ENCODE data around the gene MYOD1. TPM values are rescaled to one million over a fixed set of nuclear protein-coding genes. Genes with fewer than 3 reads are reported as not detected.

The MYOD1 gene
- total RNA-seq, 1 experiment from 2014 or later = not detected

- intact Hi-C loops (cut with micrococcal nuclease; ENCODE audit: unreplicated experiment) = no loop called here
- no peaks in the 10 kb centered on the region for H3K9me3 ChIP-seq (ENCODE audit: low read depth, low read length, poor library complexity, severe bottlenecking)
- H3K4me3 ChIP-seq (ENCODE audit: low read depth, low read length, poor library complexity, severe bottlenecking) = no peak overlapping the region
- no peak for DNase-seq (ENCODE audit: low spot score)
- CTCF ChIA-PET = no interaction called here
- no peak for TF ChIP-seq EZH2 (IDR thresholded peaks at IDR 0.05; ENCODE audit: borderline replicate concordance, low read depth, low read length, poor library complexity, severe bottlenecking)
- no peak for TF ChIP-seq CTCF (conservative IDR thresholded peaks at IDR 0.05; ENCODE audit: low read depth, low read length)
- no peaks in the 10 kb centered on the region for H3K4me1 ChIP-seq (ENCODE audit: insufficient read depth, low read length, poor library complexity, severe bottlenecking)
- no TSS peak for BruUV-seq (replicated peaks)
- H3K36me3 ChIP-seq (ENCODE audit: insufficient read depth, low read length, poor library complexity, severe bottlenecking) = no peaks in the 10 kb centered on the region
- H3K27ac ChIP-seq (ENCODE audit: low read depth, low read length, poor library complexity, severe bottlenecking) = no peak overlapping the region
- POLR2A ChIA-PET (ENCODE audit: low non-redundant PET) = no interaction called here
- peaks cover 71% of the 10 kb centered on the region for H3K27me3 ChIP-seq (replicated peaks; ENCODE audit: insufficient read depth, low read depth, low read length, poor library complexity)
These were observed 5.8 kb downstream of the MYOD1 start for GRCh38 chr11:17725174-17725573.

GRCh38 chr11:17730137-17730536, 10.8 kb downstream of the MYOD1 start:
- Histone ChIP-seq H3K4me3 (ENCODE audit: low read depth, low read length, poor library complexity, severe bottlenecking) (no peak overlapping the region), H3K4me1 (ENCODE audit: insufficient read depth, low read length, poor library complexity, severe bottlenecking) (no peaks in the 10 kb centered on the region), H3K36me3 (ENCODE audit: insufficient read depth, low read length, poor library complexity, severe bottlenecking) (no peaks in the 10 kb centered on the region), H3K9me3 (ENCODE audit: low read depth, low read length, poor library complexity, severe bottlenecking) (no peaks in the 10 kb centered on the region), H3K27ac (ENCODE audit: low read depth, low read length, poor library complexity, severe bottlenecking) (no peak overlapping the region), H3K27me3 (replicated peaks; ENCODE audit: insufficient read depth, low read depth, low read length, poor library complexity) (peaks cover 29% of the 10 kb centered on the region)
- BruUV-seq (replicated peaks) = no TSS peak
- CTCF ChIA-PET = interaction anchor here (0.5 to 1.9 kb wide), 7 partner anchors 8 to 947 kb away, joined by 3 to 55 read pairs (median 7); no protein-coding TSS in a partner anchor
- no peak for TF ChIP-seq CTCF (conservative IDR thresholded peaks at IDR 0.05; ENCODE audit: low read depth, low read length)
- TF ChIP-seq EZH2 (IDR thresholded peaks at IDR 0.05; ENCODE audit: borderline replicate concordance, low read depth, low read length, poor library complexity, severe bottlenecking) = no peak
- POLR2A ChIA-PET (ENCODE audit: low non-redundant PET) = no interaction called here
- intact Hi-C loops (cut with micrococcal nuclease; ENCODE audit: unreplicated experiment) = loop anchor here (2.0 to 10.0 kb wide), 2 partner anchors 131 to 345 kb away; partner anchors contain the start of gene KCNJ11
- no peak for DNase-seq (ENCODE audit: low spot score)

- ChIA-PET CTCF (interaction anchor here (0.5 to 1.9 kb wide), 15 partner anchors 9 to 473 kb away, joined by 3 to 55 read pairs (median 4); partner anchors contain the start of gene MYOD1), POLR2A (ENCODE audit: low non-redundant PET) (no interaction called here)
- Histone ChIP-seq H3K9me3 (ENCODE audit: low read depth, low read length, poor library complexity, severe bottlenecking) (no peaks in the 10 kb centered on the region), H3K4me1 (ENCODE audit: insufficient read depth, low read length, poor library complexity, severe bottlenecking) (no peaks in the 10 kb centered on the region), H3K4me3 (ENCODE audit: low read depth, low read length, poor library complexity, severe bottlenecking) (no peak overlapping the region), H3K36me3 (ENCODE audit: insufficient read depth, low read length, poor library complexity, severe bottlenecking) (no peaks in the 10 kb centered on the region), H3K27me3 (replicated peaks; ENCODE audit: insufficient read depth, low read depth, low read length, poor library complexity) (peaks cover 24% of the 10 kb centered on the region), H3K27ac (ENCODE audit: low read depth, low read length, poor library complexity, severe bottlenecking) (no peak overlapping the region)
- BruUV-seq (replicated peaks) = no TSS peak
- TF ChIP-seq EZH2 (IDR thresholded peaks at IDR 0.05; ENCODE audit: borderline replicate concordance, low read depth, low read length, poor library complexity, severe bottlenecking) = no peak
- peak; percentile 68 for TF ChIP-seq CTCF (conservative IDR thresholded peaks at IDR 0.05; ENCODE audit: low read depth, low read length)
- peak; percentile 84 for DNase-seq (ENCODE audit: low spot score)
- intact Hi-C loops (cut with micrococcal nuclease; ENCODE audit: unreplicated experiment) = loop anchor here (1.0 to 10.0 kb wide), 4 partner anchors 132 to 346 kb away; partner anchors contain the start of gene KCNJ11
These were observed 11.5 kb downstream of the MYOD1 start for GRCh38 chr11:17730608-17731462.
